ENCODE measurements around the gene MYO5B. TPM values are rescaled to one million over a fixed set of nuclear protein-coding genes. Genes with fewer than 3 reads are reported as not detected.

The MYO5B gene
- total RNA-seq, 4 donors from 2014 or later = 58.2 to 102 (median 89.9) TPM

GRCh38 chr18:50189160-50189559 lies 5.8 kb downstream of the MYO5B start:
- whole genome bisulfite sequencing, 2 donors = 84 to 96% methylated on average over 1 of the region's 1 CpG
- no peaks in the 10 kb centered on the region for H3K27me3 ChIP-seq
- DNase-seq = no peak
- H3K9me3 ChIP-seq = no peaks in the 10 kb centered on the region
- H3K36me3 ChIP-seq = no peaks in the 10 kb centered on the region
- H3K4me1 ChIP-seq = peaks cover 5 to 7% of the 10 kb centered on the region in 2 donors
- intact Hi-C loops (cut with DNase I) = no loop called here
- H3K27ac ChIP-seq = no peak overlapping the region
- TF ChIP-seq POLR2A (IDR thresholded peaks at IDR 0.05) = no peak
- TF ChIP-seq CTCF (IDR thresholded peaks at IDR 0.05) = no peak
- H3K4me3 ChIP-seq (replicated peaks in 1 of 3) = no peak overlapping the region

- H3K4me1 ChIP-seq = peaks cover 5 to 7% of the 10 kb centered on the region in 2 donors
- H3K27me3 ChIP-seq = no peaks in the 10 kb centered on the region
- no peak for DNase-seq
- WGBS, 2 donors = 87 to 90% methylated on average over 6 of the region's 6 CpGs
- no peak overlapping the region for H3K27ac ChIP-seq
- intact Hi-C loops (cut with DNase I) = no loop called here
- H3K36me3 ChIP-seq = no peaks in the 10 kb centered on the region
- TF ChIP-seq CTCF (IDR thresholded peaks at IDR 0.05) = no peak
- TF ChIP-seq POLR2A (IDR thresholded peaks at IDR 0.05) = no peak
- no peaks in the 10 kb centered on the region for H3K9me3 ChIP-seq
- no peak overlapping the region for H3K4me3 ChIP-seq (replicated peaks in 1 of 3)
Measured at GRCh38 chr18:50188652-50189051, 6.3 kb downstream of the MYO5B start.

GRCh38 chr18:50187659-50188058 lies 7.3 kb downstream of the MYO5B start:
- peaks cover 0 to 3% of the 10 kb centered on the region in 2 donors for H3K4me1 ChIP-seq
- WGBS, 2 donors = 89 to 95% methylated on average over 3 of the region's 3 CpGs
- no peaks in the 10 kb centered on the region for H3K9me3 ChIP-seq
- DNase-seq = no peak
- no peak for TF ChIP-seq POLR2A (IDR thresholded peaks at IDR 0.05)
- no peak for TF ChIP-seq CTCF (IDR thresholded peaks at IDR 0.05)
- no peaks in the 10 kb centered on the region for H3K27me3 ChIP-seq
- no peak overlapping the region for H3K27ac ChIP-seq
- intact Hi-C loops (cut with DNase I) = no loop called here
- no peak overlapping the region for H3K4me3 ChIP-seq (replicated peaks in 1 of 3)
- no peaks in the 10 kb centered on the region for H3K36me3 ChIP-seq

GRCh38 chr18:50186385-50186784 lies 8.6 kb downstream of the MYO5B start:
- no peak for DNase-seq
- no peaks in the 10 kb centered on the region for H3K4me1 ChIP-seq
- no peaks in the 10 kb centered on the region for H3K27me3 ChIP-seq
- H3K36me3 ChIP-seq = no peaks in the 10 kb centered on the region
- WGBS, 2 donors = 86 to 88% methylated on average over 1 of the region's 1 CpG
- H3K27ac ChIP-seq = no peak overlapping the region
- intact Hi-C loops (cut with DNase I) = no loop called here
- H3K4me3 ChIP-seq (replicated peaks in 1 of 3) = no peak overlapping the region
- TF ChIP-seq CTCF (IDR thresholded peaks at IDR 0.05) (no peak), POLR2A (IDR thresholded peaks at IDR 0.05) (no peak)
- H3K9me3 ChIP-seq = no peaks in the 10 kb centered on the region

- no peaks in the 10 kb centered on the region for H3K4me1 ChIP-seq
- no peaks in the 10 kb centered on the region for H3K9me3 ChIP-seq
- intact Hi-C loops (cut with DNase I) = no loop called here
- no peak for DNase-seq
- H3K27me3 ChIP-seq = no peaks in the 10 kb centered on the region
- no peak overlapping the region for H3K4me3 ChIP-seq (replicated peaks in 1 of 3)
- no peaks in the 10 kb centered on the region for H3K36me3 ChIP-seq
- TF ChIP-seq CTCF (IDR thresholded peaks at IDR 0.05) (no peak), POLR2A (IDR thresholded peaks at IDR 0.05) (no peak)
- H3K27ac ChIP-seq = no peak overlapping the region
- WGBS, 2 donors = 89 to 95% methylated on average over 5 of the region's 5 CpGs
Measured at GRCh38 chr18:50183556-50183955, 11.4 kb downstream of the MYO5B start.

Measured in thyroid gland (tissue), 4 donors.